ENCODE measurements around the gene FAM222B.

- TF ChIP-seq CTCF (IDR thresholded peaks at IDR 0.05; ENCODE audit: low read depth, low read length): no peak
- no peak for TF ChIP-seq MAX (IDR thresholded peaks at IDR 0.05; ENCODE audit: low read depth, low read length)
- TF ChIP-seq MYC (IDR thresholded peaks at IDR 0.05; ENCODE audit: low read depth, low read length): no peak
- TF ChIP-seq POLR2A (IDR thresholded peaks at IDR 0.05; ENCODE audit: extremely low read depth, insufficient read length): no peak
Measured at GRCh38 chr17:28735242-28735722, 107.3 kb downstream of the FAM222B start.
